ENCODE data around the gene ZNF460. TPM values are rescaled to one million over a fixed set of nuclear protein-coding genes. Genes with fewer than 3 reads are reported as not detected.

Gene ZNF460
- total and polyA plus RNA-seq, 2 donors (not counting 1 experiment from before 2014, with no cell fraction given) = 8.4 to 90.5 TPM

DNA sequence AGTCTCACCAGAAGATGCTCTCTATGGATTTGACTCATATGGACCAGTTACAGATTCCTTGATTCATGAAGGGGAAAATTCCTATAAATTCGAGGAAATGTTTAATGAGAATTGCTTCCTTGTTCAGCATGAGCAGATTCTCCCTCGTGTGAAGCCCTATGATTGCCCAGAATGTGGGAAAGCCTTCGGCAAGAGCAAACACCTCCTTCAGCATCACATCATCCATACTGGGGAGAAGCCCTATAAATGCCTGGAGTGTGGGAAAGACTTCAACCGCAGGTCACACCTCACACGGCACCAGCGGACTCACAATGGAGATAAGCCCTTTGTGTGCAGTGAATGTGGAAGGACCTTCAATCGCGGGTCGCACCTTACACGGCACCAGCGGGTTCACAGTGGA lies 10.7 kb downstream of the ZNF460 start:
- intact Hi-C loops (cut with micrococcal nuclease) = no loop called here
- no peak overlapping the region for H3K4me2 ChIP-seq (replicated peaks; ENCODE audit: low read depth, low read length, poor library complexity, severe bottlenecking)
- no peak overlapping the region for H3K4me3 ChIP-seq (ENCODE audit: control extremely low read depth in 1 of 5, extremely low read depth in 1 of 5, insufficient read depth in 1 of 5, low read depth in 2 of 5, low read length in 4 of 5)
- H3K27ac ChIP-seq (ENCODE audit: low read length in 2 of 2) = no peak overlapping the region
- ATAC-seq (ENCODE audit: low read depth) = no peak
- no peak for TF ChIP-seq EZH2 (IDR thresholded peaks at IDR 0.05; ENCODE audit: borderline replicate concordance, insufficient read depth, low read depth, low read length, poor library complexity, severe bottlenecking)
- TF ChIP-seq, protein P1, sequence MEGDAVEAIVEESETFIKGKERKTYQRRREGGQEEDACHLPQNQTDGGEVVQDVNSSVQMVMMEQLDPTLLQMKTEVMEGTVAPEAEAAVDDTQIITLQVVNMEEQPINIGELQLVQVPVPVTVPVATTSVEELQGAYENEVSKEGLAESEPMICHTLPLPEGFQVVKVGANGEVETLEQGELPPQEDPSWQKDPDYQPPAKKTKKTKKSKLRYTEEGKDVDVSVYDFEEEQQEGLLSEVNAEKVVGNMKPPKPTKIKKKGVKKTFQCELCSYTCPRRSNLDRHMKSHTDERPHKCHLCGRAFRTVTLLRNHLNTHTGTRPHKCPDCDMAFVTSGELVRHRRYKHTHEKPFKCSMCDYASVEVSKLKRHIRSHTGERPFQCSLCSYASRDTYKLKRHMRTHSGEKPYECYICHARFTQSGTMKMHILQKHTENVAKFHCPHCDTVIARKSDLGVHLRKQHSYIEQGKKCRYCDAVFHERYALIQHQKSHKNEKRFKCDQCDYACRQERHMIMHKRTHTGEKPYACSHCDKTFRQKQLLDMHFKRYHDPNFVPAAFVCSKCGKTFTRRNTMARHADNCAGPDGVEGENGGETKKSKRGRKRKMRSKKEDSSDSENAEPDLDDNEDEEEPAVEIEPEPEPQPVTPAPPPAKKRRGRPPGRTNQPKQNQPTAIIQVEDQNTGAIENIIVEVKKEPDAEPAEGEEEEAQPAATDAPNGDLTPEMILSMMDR (IDR thresholded peaks at IDR 0.05) = no peak
- Mint-ChIP-seq H3K4me3 (no peak overlapping the region), H3K27me3 (no peaks in the 10 kb centered on the region), H3K27ac (no peak overlapping the region), H3K4me1 (peaks cover 12% of the 10 kb centered on the region), H3K9me3 (ENCODE audit: insufficient read depth) (peaks cover 10% of the 10 kb centered on the region)
- peaks cover 41% of the 10 kb centered on the region for H4K20me1 ChIP-seq (ENCODE audit: control insufficient read depth, insufficient read depth, low read length, poor library complexity, severe bottlenecking)
- no peaks in the 10 kb centered on the region for H3K4me1 ChIP-seq (ENCODE audit: control insufficient read depth in 2 of 2, insufficient read depth in 2 of 2, low read length in 2 of 2)
- ChIA-PET CTCF (no interaction called here), POLR2A (no interaction called here)
- peaks cover 87% of the 10 kb centered on the region for H3K79me2 ChIP-seq (ENCODE audit: control insufficient read depth, insufficient read depth, low read length)
- H3K36me3 ChIP-seq (replicated peaks in 1 of 2; ENCODE audit: control extremely low read depth in 1 of 2, control insufficient read depth in 1 of 2, extremely low read depth in 1 of 2, insufficient read depth in 2 of 2, low read length in 1 of 2) = peaks cover 23 to 77% of the 10 kb centered on the region in 2 experiments
- H3K9ac ChIP-seq (ENCODE audit: low read length) = no peak overlapping the region
- H3K9me3 ChIP-seq (ENCODE audit: control extremely low read depth in 1 of 3, control insufficient read depth in 2 of 3, insufficient read depth in 1 of 3, low read length in 2 of 3) = peaks cover 5 to 26% (median 18%) of the 10 kb centered on the region in 3 donors
- no peak for DNase-seq
- WGBS (ENCODE audit: insufficient coverage) = 95% methylated on average over 3 of the region's 11 CpGs
- no peak overlapping the region for H2AFZ ChIP-seq (ENCODE audit: insufficient read depth, low read depth, low read length, poor library complexity, severe bottlenecking)
- no peaks in the 10 kb centered on the region for H3K27me3 ChIP-seq (replicated peaks in 1 of 4; ENCODE audit: control extremely low read depth in 1 of 4, control insufficient read depth in 3 of 4, insufficient read depth in 4 of 4, low read length in 3 of 4)

DNA sequence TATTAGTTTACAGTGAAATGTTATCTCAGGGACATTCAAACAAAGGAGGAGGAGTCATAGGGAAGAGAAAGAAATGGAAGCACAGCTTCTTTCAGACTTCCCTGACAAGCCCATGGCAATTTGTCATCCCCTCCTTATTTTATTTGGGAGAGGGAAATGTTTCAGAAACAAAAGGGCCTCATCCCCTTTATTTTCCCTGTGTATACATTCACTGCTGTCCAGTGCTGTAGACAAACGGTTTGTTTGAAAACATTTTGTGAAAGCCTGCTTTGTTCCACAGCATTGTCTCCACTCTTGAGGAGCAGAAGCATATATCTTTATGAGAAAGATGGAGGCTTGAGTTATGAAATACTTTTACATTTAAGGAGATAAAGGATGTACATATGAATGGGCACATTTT lies 12.3 kb downstream of the ZNF460 start:
- ATAC-seq (ENCODE audit: low read depth) = no peak
- TF ChIP-seq EZH2 (IDR thresholded peaks at IDR 0.05; ENCODE audit: borderline replicate concordance, insufficient read depth, low read depth, low read length, poor library complexity, severe bottlenecking) = no peak
- TF ChIP-seq, protein P1 (IDR thresholded peaks at IDR 0.05) = no peak
- peaks cover 10% of the 10 kb centered on the region for H3K9me3 Mint-ChIP-seq (ENCODE audit: insufficient read depth)
- no peak overlapping the region for H3K4me2 ChIP-seq (replicated peaks; ENCODE audit: low read depth, low read length, poor library complexity, severe bottlenecking)
- DNase-seq = no peak
- H3K27ac ChIP-seq (ENCODE audit: low read length in 2 of 2) = no peak overlapping the region
- no CpG with 5 or more reads among the region's 1 CpG for WGBS (ENCODE audit: insufficient coverage)
- peaks cover 19 to 63% of the 10 kb centered on the region in 2 experiments for H3K36me3 ChIP-seq (replicated peaks in 1 of 2; ENCODE audit: control extremely low read depth in 1 of 2, control insufficient read depth in 1 of 2, extremely low read depth in 1 of 2, insufficient read depth in 2 of 2, low read length in 1 of 2)
- POLR2A ChIA-PET = no interaction called here
- no peak overlapping the region for H3K27ac Mint-ChIP-seq
- no peaks in the 10 kb centered on the region for H3K27me3 ChIP-seq (replicated peaks in 1 of 4; ENCODE audit: control extremely low read depth in 1 of 4, control insufficient read depth in 3 of 4, insufficient read depth in 4 of 4, low read length in 3 of 4)
- CTCF ChIA-PET = no interaction called here
- peaks cover 86% of the 10 kb centered on the region for H3K79me2 ChIP-seq (ENCODE audit: control insufficient read depth, insufficient read depth, low read length)
- peaks cover 11% of the 10 kb centered on the region for H3K4me1 Mint-ChIP-seq
- H3K4me1 ChIP-seq (ENCODE audit: control insufficient read depth in 2 of 2, insufficient read depth in 2 of 2, low read length in 2 of 2) = no peaks in the 10 kb centered on the region
- peaks cover 30% of the 10 kb centered on the region for H4K20me1 ChIP-seq (ENCODE audit: control insufficient read depth, insufficient read depth, low read length, poor library complexity, severe bottlenecking)
- no peak overlapping the region for H2AFZ ChIP-seq (ENCODE audit: insufficient read depth, low read depth, low read length, poor library complexity, severe bottlenecking)
- no peak overlapping the region for H3K4me3 Mint-ChIP-seq
- no peaks in the 10 kb centered on the region for H3K27me3 Mint-ChIP-seq
- peaks cover 5 to 26% (median 18%) of the 10 kb centered on the region in 3 donors for H3K9me3 ChIP-seq (ENCODE audit: control extremely low read depth in 1 of 3, control insufficient read depth in 2 of 3, insufficient read depth in 1 of 3, low read length in 2 of 3)
- H3K9ac ChIP-seq (ENCODE audit: low read length) = no peak overlapping the region
- no peak overlapping the region for H3K4me3 ChIP-seq (ENCODE audit: control extremely low read depth in 1 of 5, extremely low read depth in 1 of 5, insufficient read depth in 1 of 5, low read depth in 2 of 5, low read length in 4 of 5)
- intact Hi-C loops (cut with micrococcal nuclease) = no loop called here
